ENCODE data around the gene RPSA.

DNA sequence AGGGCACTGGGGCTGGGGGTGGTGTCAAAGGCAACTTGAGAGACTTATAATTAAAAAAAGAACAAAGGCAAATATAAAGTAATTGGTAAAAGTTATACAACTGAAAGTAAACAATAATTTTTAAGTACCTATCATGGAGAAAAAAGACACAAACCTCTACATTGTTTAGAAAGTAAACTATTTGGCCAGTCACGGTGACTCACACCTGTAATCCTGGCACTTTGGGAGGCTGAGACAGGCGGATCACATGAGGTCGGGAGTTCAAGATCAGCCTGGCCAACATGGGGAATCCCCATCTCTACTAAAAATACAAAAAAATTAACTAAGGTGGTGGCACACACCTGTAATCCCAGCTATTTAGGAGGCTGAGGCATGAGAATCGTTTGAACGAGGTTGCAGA lies 25.8 kb downstream of the RPSA start:
- TF ChIP-seq, protein P1, sequence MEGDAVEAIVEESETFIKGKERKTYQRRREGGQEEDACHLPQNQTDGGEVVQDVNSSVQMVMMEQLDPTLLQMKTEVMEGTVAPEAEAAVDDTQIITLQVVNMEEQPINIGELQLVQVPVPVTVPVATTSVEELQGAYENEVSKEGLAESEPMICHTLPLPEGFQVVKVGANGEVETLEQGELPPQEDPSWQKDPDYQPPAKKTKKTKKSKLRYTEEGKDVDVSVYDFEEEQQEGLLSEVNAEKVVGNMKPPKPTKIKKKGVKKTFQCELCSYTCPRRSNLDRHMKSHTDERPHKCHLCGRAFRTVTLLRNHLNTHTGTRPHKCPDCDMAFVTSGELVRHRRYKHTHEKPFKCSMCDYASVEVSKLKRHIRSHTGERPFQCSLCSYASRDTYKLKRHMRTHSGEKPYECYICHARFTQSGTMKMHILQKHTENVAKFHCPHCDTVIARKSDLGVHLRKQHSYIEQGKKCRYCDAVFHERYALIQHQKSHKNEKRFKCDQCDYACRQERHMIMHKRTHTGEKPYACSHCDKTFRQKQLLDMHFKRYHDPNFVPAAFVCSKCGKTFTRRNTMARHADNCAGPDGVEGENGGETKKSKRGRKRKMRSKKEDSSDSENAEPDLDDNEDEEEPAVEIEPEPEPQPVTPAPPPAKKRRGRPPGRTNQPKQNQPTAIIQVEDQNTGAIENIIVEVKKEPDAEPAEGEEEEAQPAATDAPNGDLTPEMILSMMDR (IDR thresholded peaks at IDR 0.05) = no peak
- TF ChIP-seq POLR2A (IDR thresholded peaks at IDR 0.05) = no peak
